CD4-positive, alpha-beta T cell treated with Interleukin-21 for 1 hour (primary cell): ENCODE results near the gene CACNA1C.

ENCODE experiments used
- DNase-seq: peaks from one replicate; pipeline ENCODE4 v3.0.0-alpha.2; 2020

The CACNA1C gene

DNA sequence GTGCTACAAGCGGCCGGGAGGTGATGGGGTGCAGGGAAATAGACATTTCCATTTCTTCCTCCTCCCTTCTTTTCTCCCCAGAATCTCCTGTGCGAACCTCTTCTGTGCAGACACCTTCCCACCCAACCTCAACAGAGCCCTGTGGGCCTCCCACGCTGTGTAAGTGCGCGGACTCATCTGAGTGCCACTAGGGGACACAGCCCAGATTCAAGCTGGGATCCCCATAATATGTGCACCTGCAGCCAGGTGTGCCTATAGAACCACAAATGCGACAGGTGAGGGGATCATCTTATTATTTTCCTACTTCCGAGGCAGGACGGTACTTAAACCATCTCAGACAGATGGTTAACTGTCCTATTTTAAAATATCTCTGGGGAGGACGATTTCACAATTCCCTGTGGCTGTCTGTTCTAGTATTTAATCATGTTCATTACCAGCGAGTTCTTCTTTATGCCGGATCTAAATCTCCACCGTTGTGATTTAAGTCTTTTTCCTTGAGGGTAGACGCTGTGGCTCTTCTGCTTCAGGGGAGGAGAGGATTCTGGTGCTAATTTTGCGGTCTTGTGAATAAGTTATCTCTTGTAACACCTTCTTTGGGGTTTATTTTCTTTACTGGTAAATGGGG lies 17.2 kb upstream of the CACNA1C start:
- no peak for DNase-seq

- no peak for DNase-seq
These were observed 13.8 kb upstream of the CACNA1C start for GRCh38 chr12:2039034-2039433.

GRCh38 chr12:2043054-2043453 lies 9.7 kb upstream of the CACNA1C start:
- DNase-seq = no peak

DNA sequence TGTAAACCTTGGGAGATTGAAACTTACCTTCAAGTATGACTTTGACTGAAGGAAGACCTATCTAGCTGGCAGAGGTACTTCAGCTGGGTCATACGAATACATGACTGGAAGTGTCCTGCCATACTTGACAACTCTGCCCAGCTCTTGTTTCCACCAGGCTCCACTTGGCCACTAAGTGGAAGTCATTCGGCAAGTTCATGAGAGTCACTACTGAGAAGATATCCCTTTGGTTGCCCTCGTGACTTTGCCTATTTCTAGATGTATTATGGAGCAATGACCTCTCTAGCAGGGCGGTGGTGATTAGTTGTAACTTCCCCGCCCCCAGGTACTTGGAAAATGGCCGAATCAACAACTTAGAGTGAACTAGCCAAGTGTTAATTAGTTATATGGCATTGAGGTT lies 8.6 kb upstream of the CACNA1C start:
- DNase-seq = no peak

GRCh38 chr12:2046957-2047356 lies 5.8 kb upstream of the CACNA1C start:
- no peak for DNase-seq

DNA sequence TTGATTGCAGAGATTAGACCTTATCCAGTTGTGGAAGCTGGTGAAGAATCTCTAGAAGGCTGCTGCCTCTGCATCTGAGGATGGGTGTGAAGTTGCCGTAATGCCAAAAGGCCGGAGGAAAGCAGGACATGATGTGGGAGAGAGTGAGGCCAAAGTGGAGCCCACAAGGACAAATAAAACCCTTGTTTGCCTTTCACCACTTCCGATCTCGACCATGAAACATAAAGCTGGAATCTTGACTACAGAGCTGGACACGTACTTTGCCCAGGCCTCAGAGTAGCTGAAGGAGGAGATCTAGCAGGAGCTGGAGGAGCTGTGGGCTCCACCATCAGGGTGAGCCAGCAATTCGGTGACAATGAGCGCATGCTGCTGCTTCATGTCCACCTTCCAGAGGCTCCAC lies 5.0 kb upstream of the CACNA1C start:
- DNase-seq = no peak

GRCh38 chr12:2049604-2050540 lies 2.9 kb upstream of the CACNA1C start:
- no peak for DNase-seq

DNA sequence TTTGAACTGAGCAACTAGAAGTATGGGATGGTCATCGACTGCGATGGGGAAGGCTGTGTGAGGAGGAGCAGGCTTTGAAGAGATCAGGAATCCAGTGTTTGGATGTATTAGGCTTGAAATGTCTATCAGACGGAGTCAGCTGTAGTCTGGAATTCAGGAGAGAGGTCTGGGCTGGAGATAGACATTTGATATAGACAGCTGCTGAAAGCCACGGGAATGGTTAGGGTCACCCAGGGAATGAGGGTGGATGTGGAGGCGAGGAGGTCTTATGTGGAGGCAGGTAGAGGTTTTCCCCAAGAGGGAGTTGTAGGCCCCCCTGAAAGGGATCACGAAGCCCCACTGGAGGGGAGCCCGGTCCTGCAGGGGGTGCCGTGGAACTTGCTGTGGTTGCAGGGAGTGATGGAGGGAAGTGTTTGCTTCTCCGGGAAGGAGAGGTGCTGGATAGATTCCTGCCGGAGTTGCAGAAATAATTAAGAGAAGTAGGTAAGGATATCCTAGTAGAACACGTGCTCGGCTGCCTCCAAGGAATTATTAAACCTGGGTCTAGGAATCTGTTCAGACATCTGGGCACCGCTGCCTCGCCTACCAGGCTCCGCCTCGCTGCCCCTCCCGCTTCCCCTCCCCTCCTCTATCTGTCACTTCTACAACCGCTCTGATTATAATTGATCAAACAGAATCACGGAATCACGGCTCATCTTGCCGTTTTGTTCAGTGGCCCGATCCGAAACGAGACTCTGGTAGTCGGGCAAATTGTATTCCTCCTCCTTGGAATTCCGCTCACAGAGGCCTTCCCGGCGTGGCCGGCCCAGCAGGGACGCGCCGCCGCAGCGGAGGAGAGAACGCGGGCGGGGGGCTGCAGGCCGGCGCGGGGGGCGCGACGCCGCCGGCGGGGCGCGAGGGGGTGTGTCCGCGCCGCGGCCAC lies 826 bp upstream of the CACNA1C start:
- DNase-seq = no peak

DNA sequence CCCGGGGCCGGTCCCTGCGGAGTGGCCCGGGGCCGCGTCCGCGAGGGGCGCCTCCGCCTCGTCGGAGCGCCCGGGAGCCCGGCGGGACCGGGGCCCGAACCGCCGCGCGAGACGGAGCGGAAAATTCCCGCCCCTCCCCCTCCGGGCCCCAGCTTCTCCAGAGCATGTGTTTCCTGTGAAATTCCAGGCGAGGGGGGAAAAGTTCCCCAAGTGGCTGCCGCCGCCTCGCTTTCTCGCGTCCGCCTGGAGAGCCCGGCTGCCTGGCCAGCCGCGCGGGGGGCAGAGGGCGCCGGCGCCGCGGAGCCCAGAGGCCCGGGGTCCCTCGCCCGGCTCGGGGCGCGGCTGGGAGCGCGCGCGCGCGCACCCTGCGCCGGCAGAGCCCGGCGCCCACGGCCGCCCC lies 904 bp downstream of the CACNA1C start:
- DNase-seq = no peak

DNA sequence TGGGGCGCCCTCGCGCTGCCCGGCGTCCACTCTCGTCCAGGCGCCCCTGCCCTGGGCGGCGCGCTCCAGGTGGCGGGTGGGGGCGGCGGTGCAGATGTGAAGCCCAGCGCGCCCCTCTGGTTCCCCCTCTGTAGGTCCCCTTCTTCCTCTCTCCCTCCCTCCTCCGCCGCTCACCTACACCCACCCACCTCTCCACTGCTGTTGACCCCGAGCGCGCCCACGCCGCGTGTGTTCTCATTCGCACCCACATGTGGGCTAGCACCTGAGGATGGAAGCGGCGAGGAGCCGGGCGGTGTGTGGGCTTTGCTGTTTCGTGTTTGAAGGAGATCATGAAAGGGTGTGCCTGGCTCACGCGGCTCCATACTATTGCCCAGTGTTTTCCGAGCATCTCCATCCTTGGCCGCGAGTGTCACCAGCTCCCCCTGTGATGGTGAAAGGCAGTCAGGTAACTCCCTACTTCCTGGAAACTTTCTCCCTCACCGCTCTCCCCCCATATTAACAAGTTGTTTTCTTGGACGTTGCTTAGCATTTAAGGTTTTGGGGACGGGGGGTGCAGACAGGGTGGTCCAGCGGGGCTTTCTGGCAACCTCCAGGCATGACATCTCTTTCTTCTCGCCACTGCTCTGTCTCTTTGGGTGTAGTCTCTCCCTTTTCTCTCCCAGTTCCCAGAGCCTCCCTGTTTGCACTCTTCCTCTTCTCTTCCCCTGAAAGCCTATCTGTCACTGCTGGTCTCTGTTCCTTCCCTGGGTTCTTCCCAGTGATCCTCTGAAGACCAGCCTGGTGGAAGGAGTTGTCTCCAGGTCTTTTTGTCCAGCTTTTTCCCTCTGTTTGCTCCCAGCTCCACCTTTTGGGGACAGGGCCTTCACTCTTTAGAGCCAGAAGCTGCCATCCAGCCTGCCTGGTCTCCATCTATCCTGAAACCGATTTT lies 1.6 kb downstream of the CACNA1C start:
- DNase-seq = no peak

DNA sequence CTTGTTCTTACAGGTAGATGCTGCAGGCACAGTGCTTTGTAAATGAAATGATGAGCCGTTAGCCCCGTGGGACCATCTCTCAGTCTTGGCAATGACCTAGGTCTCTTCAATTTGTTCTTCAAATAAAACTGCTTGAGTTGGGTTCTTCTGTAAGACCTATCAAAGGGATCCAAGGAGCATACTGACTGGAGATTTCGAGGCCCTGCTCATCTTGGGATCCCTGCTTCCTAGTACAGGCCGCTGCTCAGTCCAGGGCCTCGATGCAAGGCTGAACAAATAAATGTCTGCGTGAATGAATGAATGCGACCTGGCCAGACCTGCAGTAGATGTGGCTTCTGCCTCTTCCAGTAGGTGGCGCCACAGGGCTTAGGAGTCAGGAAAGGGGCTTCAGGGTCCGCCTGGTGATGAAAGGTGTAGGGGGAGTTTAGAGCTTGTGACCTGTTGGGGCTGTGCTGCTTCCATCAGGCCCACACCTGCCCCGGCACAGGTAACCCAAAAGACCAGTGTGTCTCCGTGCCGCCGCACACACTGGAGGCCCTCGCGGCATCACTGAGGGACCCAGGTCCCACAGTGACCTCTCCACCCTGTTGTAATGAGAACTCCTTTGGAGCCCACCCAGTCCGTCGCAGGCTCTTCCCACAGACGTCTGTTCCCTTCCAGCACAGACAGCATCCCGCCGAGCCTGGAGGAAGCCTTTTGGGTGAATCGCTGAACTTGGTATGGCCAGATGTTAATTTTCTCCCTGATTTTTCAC lies 4.4 kb downstream of the CACNA1C start:
- DNase-seq = peak; percentile 21

- no peak for DNase-seq
These were observed 5.1 kb downstream of the CACNA1C start for GRCh38 chr12:2057795-2058408.

- no peak for DNase-seq
These were observed 6.0 kb downstream of the CACNA1C start for GRCh38 chr12:2058837-2059236.

GRCh38 chr12:2061402-2061801 lies 8.6 kb downstream of the CACNA1C start:
- DNase-seq = no peak

- peak; percentile 27 for DNase-seq
These were observed 11.3 kb downstream of the CACNA1C start for GRCh38 chr12:2064071-2064507.

DNA sequence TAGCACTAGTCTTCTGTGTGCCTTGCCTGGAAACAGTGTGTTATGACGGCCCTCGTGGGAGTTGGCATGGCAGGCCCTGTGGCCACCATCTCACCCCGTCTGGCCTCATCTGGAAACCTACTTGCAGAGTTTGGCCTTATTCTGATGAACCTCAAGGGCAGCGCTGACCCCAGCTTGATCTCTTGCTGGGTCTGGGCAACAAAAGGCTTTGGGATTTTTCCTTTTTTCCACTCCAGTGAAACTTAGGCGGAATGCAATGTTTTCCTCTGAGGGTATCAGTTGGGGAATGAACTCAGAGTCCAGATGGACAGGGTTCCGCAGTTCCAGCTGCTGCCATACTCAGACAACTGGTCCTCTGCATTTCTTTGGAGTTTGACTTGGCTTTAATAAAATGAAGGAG lies 15.9 kb downstream of the CACNA1C start:
- DNase-seq = no peak

GRCh38 chr12:2070440-2071045 lies 17.8 kb downstream of the CACNA1C start:
- DNase-seq = no peak

DNA sequence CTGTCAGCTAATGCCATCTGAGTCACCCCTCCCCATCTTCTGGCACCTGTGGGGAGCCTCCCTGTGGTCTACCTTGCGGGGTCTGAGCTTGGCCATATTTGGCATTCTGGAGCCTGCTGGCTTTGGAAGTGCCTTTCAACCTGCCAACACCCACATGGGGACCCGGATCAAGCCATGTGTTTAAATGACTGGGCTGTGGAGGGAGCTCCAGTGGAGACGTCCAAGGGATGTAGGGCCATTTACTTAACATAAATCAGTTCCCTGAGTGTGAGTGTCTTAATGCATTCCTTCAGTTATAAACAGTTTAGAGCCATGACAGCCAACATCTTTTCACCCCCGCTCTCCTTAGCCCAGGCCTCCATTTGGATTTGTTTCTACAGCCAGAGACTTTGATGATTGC lies 22.0 kb downstream of the CACNA1C start:
- DNase-seq = no peak

DNA sequence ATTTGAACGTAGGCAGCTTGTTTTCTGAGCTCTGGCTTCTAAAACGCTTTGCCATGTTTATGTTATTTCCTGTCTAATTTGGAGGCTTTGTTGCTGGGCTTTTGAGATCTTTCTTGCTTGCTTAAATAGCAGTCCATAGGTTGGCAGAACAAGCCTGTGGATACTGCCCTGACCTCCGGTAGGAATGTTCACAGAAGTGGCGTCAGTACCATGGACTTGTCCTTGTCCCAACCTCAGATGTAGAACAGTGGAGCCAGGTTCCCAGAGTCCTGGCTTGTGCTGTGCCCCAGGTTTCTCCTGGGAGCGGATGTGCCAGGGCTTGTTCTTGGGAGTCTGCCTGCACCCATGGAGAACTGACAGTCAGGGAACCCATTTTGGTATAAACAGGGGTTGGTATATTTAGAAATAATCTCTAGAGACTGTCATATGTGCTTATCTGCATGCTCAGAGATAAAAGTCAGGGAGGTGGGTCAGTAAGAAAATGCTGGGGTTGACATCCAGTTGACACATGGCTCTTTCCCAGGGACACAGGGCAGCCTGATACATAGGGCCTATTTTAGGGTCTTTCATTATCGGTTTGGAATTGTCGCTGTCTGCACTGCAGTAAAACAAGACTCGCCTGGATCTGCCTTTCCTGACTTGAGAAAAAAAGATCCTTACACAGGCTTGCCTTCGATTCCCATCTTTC lies 22.9 kb downstream of the CACNA1C start:
- DNase-seq = no peak

DNA sequence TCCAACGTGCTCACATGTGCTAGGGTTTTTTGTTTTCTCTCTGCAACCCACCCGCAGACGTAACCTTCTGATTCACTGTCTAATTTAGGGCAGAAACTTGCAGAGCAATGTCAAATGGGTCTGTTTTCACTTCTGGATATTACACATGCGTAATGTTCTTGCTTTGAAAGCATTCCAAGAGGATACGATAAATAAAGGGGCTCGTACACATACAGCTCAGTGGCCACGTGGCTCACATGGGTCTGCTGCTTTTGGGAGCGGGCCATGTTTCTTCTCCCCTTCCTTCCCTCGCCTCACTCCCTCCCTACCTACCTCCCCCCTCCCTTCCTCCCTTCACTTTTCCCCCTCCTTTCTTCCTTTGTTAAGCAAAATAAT lies 23.4 kb downstream of the CACNA1C start:
- no peak for DNase-seq
